H1 (cell line): ENCODE data around the gene FTCDNL1. TPM values are rescaled to one million over a fixed set of nuclear protein-coding genes. Genes with fewer than 3 reads are reported as not detected.

Source experiments
- CTCF ChIA-PET: fragments of 300-600 bp; sonication (Branson Sonifier 250); formaldehyde crosslinking; loops from one replicate; lab custom pipeline; 2021; ENCODE audit not compliant: partially characterized antibody; lab: Charles Lee
- POLR2A ChIA-PET: fragments of 300-600 bp; sonication (Branson Sonifier 250); formaldehyde crosslinking; loops from one replicate; lab custom pipeline; 2021; ENCODE audit warnings: inconsistent platforms; ENCODE audit not compliant: partially characterized antibody; lab: Charles Lee
- DNase-seq, 2 experiments: peaks; one replicate each; pipeline versions ENCODE4 v3.0.0 to v3.0.0-alpha.2; 2010 to 2022; ENCODE audit warnings: low spot score in 2 of 2, low read depth in 1 of 2, mixed read lengths in 1 of 2
- FAIRE-seq: peaks from 2 replicates; lab custom pipeline; 2011; peaks lifted over from hg19 to GRCh38; lab: Jason Lieb, UNC
- H2AFZ ChIP-seq: 2 replicates; pipeline ENCODE4 v1.8.1; 2012; ENCODE audit warnings: low read length, inconsistent platforms
- H2AK5ac ChIP-seq: 2 replicates; pipeline ENCODE4 v1.6.1; 2013; ENCODE audit warnings: low read depth, low read length
- H2BK120ac ChIP-seq: replicated peaks from 2 replicates; pipeline ENCODE3; 2013; ENCODE audit warnings: low read depth, low read length, inconsistent platforms
- H2BK12ac ChIP-seq: 2 replicates; pipeline ENCODE4 v1.6.1; 2013; ENCODE audit warnings: low read depth, low read length
- H2BK15ac ChIP-seq: 2 replicates; pipeline ENCODE4 v1.6.1; 2013; ENCODE audit warnings: low read length
- H2BK20ac ChIP-seq: 2 replicates; pipeline ENCODE4 v1.6.1; 2013; ENCODE audit warnings: low read length
- H2BK5ac ChIP-seq: 2 replicates; pipeline ENCODE4 v1.6.1; 2013; ENCODE audit warnings: low read depth, low read length
- H3K14ac ChIP-seq: 2 replicates; pipeline ENCODE4 v1.6.1; 2013; ENCODE audit warnings: inconsistent platforms; ENCODE audit not compliant: insufficient read length
- H3K18ac ChIP-seq: 2 replicates; pipeline ENCODE4 v1.6.1; 2013; ENCODE audit warnings: low read length; ENCODE audit errors: extremely low read depth
- H3K23ac ChIP-seq: 2 replicates; pipeline ENCODE4 v1.6.1; 2013; ENCODE audit warnings: inconsistent platforms; ENCODE audit not compliant: insufficient read length
- H3K23me2 ChIP-seq: 2 replicates; pipeline ENCODE4 v1.6.1; 2013; ENCODE audit warnings: low read depth, low read length
- H3K27ac ChIP-seq: 2 replicates; pipeline ENCODE4 v1.6.1; 2011; ENCODE audit warnings: low read depth, low read length, inconsistent platforms
- H3K27me3 ChIP-seq, 4 experiments: replicated peaks in 1 of 4; 1 replicate in 1 of 4; 2 replicates in 3 of 4; pipeline versions ENCODE4 v1.6.1 to v1.8.1; 2011 to 2013; ENCODE audit warnings: low read length in 3 of 4, mild to moderate bottlenecking in 3 of 4, inconsistent platforms in 2 of 4, mixed read lengths in 2 of 4, moderate library complexity in 1 of 4; ENCODE audit not compliant: control insufficient read depth in 3 of 4, insufficient read depth in 3 of 4; ENCODE audit errors: extremely low read depth in 1 of 4
- H3K36me3 ChIP-seq, 4 experiments: 2 replicates each; pipeline versions ENCODE4 v1.6.1 to v1.8.1; 2011 to 2013; ENCODE audit warnings: mild to moderate bottlenecking in 4 of 4, low read length in 3 of 4, moderate library complexity in 2 of 4, control low read depth in 1 of 4, inconsistent platforms in 1 of 4; ENCODE audit not compliant: insufficient read depth in 4 of 4, control insufficient read depth in 2 of 4
- H3K4ac ChIP-seq: replicated peaks from 2 replicates; pipeline ENCODE3; 2013; ENCODE audit warnings: low read length, low read depth, mixed read lengths, inconsistent platforms; ENCODE audit not compliant: insufficient read length
- H3K4me1 ChIP-seq, 4 experiments: replicated peaks in 1 of 4; 1 replicate in 1 of 4; 2 replicates in 3 of 4; pipeline versions ENCODE4 v1.6.1 to v1.8.1; 2011 to 2013; ENCODE audit warnings: low read length in 3 of 4, inconsistent platforms in 2 of 4, mixed read lengths in 1 of 4; ENCODE audit not compliant: insufficient read depth in 4 of 4, control insufficient read depth in 3 of 4
- H3K4me2 ChIP-seq, 2 experiments: 2 replicates each; pipeline versions ENCODE4 v1.6.1 to v1.8.1; 2011 to 2013; ENCODE audit warnings: low read depth in 2 of 2, low read length in 2 of 2, control low read depth in 1 of 2, inconsistent platforms in 1 of 2, mild to moderate bottlenecking in 1 of 2; ENCODE audit not compliant: insufficient read depth in 1 of 2
- H3K4me3 ChIP-seq, 4 experiments: fragments of 200-600, 300-600 bp in 1 of 4; sonication (generic), shearing (Covaris generic), sonication (Bioruptor Twin) in 1 of 4; 2 replicates each; pipeline versions ENCODE4 v1.5.1 to v1.8.1; 2011 to 2016; ENCODE audit warnings: low read length in 4 of 4, low read depth in 3 of 4, control low read depth in 2 of 4, inconsistent platforms in 2 of 4, mild to moderate bottlenecking in 2 of 4, mixed read lengths in 1 of 4, moderate library complexity in 1 of 4; ENCODE audit not compliant: insufficient read depth in 2 of 4; ENCODE audit errors: extremely low read depth in 1 of 4
- H3K56ac ChIP-seq: replicated peaks from 2 replicates; pipeline ENCODE3; 2013; ENCODE audit warnings: low read depth, mild to moderate bottlenecking, mixed read lengths, low read length, inconsistent platforms; ENCODE audit not compliant: insufficient read length
- H3K79me1 ChIP-seq: 2 replicates; pipeline ENCODE4 v1.6.1; 2013; ENCODE audit warnings: low read depth, low read length, control low read depth
- H3K79me2 ChIP-seq, 2 experiments: 2 replicates each; pipeline versions ENCODE4 v1.6.1 to v1.8.1; 2012 to 2013; ENCODE audit warnings: low read length in 2 of 2, mild to moderate bottlenecking in 2 of 2, inconsistent platforms in 1 of 2; ENCODE audit not compliant: insufficient read depth in 2 of 2, control insufficient read depth in 1 of 2
- H3K9ac ChIP-seq, 4 experiments: replicated peaks in 1 of 4; 1 replicate in 1 of 4; 2 replicates in 3 of 4; pipeline versions ENCODE4 v1.6.1 to v1.8.1; 2011 to 2013; ENCODE audit warnings: low read depth in 3 of 4, low read length in 3 of 4, control low read depth in 2 of 4, mild to moderate bottlenecking in 2 of 4, moderate library complexity in 2 of 4, inconsistent platforms in 1 of 4; ENCODE audit errors: extremely low read depth in 1 of 4
- H3K9me3 ChIP-seq, 2 experiments: 2 replicates each; pipeline versions ENCODE4 v1.6.1 to v1.8.1; 2012 to 2013; ENCODE audit warnings: mild to moderate bottlenecking in 2 of 2, moderate library complexity in 2 of 2, control low read depth in 1 of 2, inconsistent platforms in 1 of 2, low read depth in 1 of 2, low read length in 1 of 2, mixed read lengths in 1 of 2; ENCODE audit not compliant: insufficient read depth in 2 of 2
- H4K20me1 ChIP-seq, 2 experiments: replicated peaks in 1 of 2; 2 replicates each; pipeline versions ENCODE3 to v1.8.1; 2011 to 2013; ENCODE audit warnings: inconsistent platforms in 2 of 2, low read length in 2 of 2, mild to moderate bottlenecking in 1 of 2; ENCODE audit not compliant: insufficient read depth in 2 of 2, control insufficient read depth in 1 of 2
- H4K5ac ChIP-seq: 2 replicates; pipeline ENCODE4 v1.6.1; 2013; ENCODE audit warnings: low read length, low read depth, mixed read lengths, inconsistent platforms; ENCODE audit not compliant: insufficient read length
- H4K8ac ChIP-seq: 2 replicates; pipeline ENCODE4 v1.8.0; 2013; ENCODE audit warnings: mild to moderate bottlenecking, moderate library complexity, low read length, inconsistent platforms; ENCODE audit not compliant: insufficient read depth; ENCODE audit errors: extremely low read depth
- H4K91ac ChIP-seq: replicated peaks from 2 replicates; pipeline ENCODE3; 2013; ENCODE audit warnings: low read length, mixed read lengths, inconsistent platforms; ENCODE audit not compliant: insufficient read length
- TAF1 ChIP-seq: IDR thresholded peaks from 2 replicates; pipeline ENCODE4 v1.6.1; 2011; ENCODE audit warnings: mild to moderate bottlenecking, low read depth, low read length
- TBP ChIP-seq: IDR thresholded peaks from 2 replicates; pipeline ENCODE4 v1.6.1; 2011; ENCODE audit warnings: low read depth, low read length, improper control_type of control experiment
- TEAD4 ChIP-seq: IDR thresholded peaks from 2 replicates; pipeline ENCODE4 v1.6.1; 2012; ENCODE audit warnings: low read depth, low read length, inconsistent platforms, mixed read lengths
- WGBS, 2 experiments: shearing (Covaris generic) in 1 of 2; methylation state at CpG; one replicate each; pipeline versions ENCODE4 v1.1.6 to v1.1.7; 2013 to 2015; ENCODE audit warnings: low lambda C conversion rate in 2 of 2, mixed read lengths in 2 of 2, inconsistent platforms in 1 of 2, low coverage in 1 of 2, missing lambda C conversion rate in 1 of 2; ENCODE audit not compliant: insufficient replicate concordance in 2 of 2, insufficient coverage in 1 of 2, insufficient read length in 1 of 2; ENCODE audit errors: extremely low coverage in 1 of 2, missing lambda C conversion rate in 1 of 2; 5-methylcytosine and 5-hydroxymethylcytosine counted together
- polyA plus RNA-seq, 7 experiments: library from polyadenylated mRNA; depleted of rRNA in 3 of 7; stranded (reverse) in 5 of 7; unstranded in 2 of 7; fragments of >200 nt in 5 of 7; fragments of 200-250 nt in 2 of 7; gene quantifications; 1 replicate in 5 of 7; 2 replicates in 1 of 7; 4 replicates in 1 of 7; pipeline versions ENCODE4 v1.2.1 to v1.2.3, GENCODE V29; 2011 to 2013; ENCODE audit warnings: missing spikeins in 2 of 7, mixed read lengths in 2 of 7
- total RNA-seq: library from RNA; stranded (reverse); fragmentation: NEBNext Ultra II Directional; extraction: Animal tissue kit (Norgen Biotek cat#: 25700); gene quantifications from 2 replicates; pipeline ENCODE4 v1.2.1, GENCODE V29; 2021

Gene FTCDNL1
- total and polyA plus RNA-seq, 2 of the 8 experiments (the other 6 are each of a cell fraction or from before 2014, with no cell fraction given) = 0.41 to 0.97 TPM

DNA sequence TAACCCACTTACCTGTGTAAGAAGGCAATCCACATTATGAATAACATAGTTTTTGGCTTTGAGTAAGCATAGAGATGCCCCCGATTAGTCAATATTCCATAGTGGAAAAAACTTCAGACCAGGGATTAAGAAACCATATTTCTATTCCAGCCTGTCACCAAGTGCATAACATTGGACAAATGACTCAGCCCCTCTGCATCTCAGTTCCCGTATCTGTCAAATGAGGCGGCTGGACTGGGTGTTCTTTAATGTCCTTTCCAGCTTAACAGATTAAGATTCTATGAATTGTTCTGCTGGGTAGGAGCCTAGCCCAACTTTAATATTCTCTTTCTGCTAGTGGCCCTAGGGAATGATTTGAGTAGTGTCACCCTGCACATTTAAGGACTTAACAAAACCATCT is 11.8 kb upstream of the FTCDNL1 start:
- H3K18ac ChIP-seq = no peak overlapping the region
- no peak overlapping the region for H3K4ac ChIP-seq
- no peak overlapping the region for H2BK15ac ChIP-seq
- H4K8ac ChIP-seq = no peak overlapping the region
- H4K20me1 ChIP-seq = no peaks in the 10 kb centered on the region
- no peaks in the 10 kb centered on the region for H3K79me2 ChIP-seq
- no peak overlapping the region for H3K9ac ChIP-seq
- H3K14ac ChIP-seq = no peak overlapping the region
- ChIA-PET POLR2A (no interaction called here), CTCF (interaction anchor here (0.6 to 4.5 kb wide), 12 partner anchors 10 to 180 kb away, joined by 3 to 28 read pairs (median 4); no protein-coding TSS in a partner anchor)
- no peaks in the 10 kb centered on the region for H3K27me3 ChIP-seq
- H3K27ac ChIP-seq = no peak overlapping the region
- DNase-seq = no peak
- H3K36me3 ChIP-seq = no peaks in the 10 kb centered on the region
- no peak for FAIRE-seq
- H2AFZ ChIP-seq = no peak overlapping the region
- H4K5ac ChIP-seq = no peak overlapping the region
- no peak overlapping the region for H2BK20ac ChIP-seq
- no peak overlapping the region for H4K91ac ChIP-seq
- H2BK12ac ChIP-seq = no peak overlapping the region
- H2BK120ac ChIP-seq = no peak overlapping the region
- no peak overlapping the region for H3K56ac ChIP-seq
- WGBS, 2 experiments = 87% methylated on average over 3 of the region's 3 CpGs; no CpG with 5 or more reads in 1 of the 2 experiments
- H2BK5ac ChIP-seq = no peak overlapping the region
- H3K23me2 ChIP-seq = no peaks in the 10 kb centered on the region
- H2AK5ac ChIP-seq = no peak overlapping the region
- H3K4me1 ChIP-seq = peaks cover 0 to 4% (median 0%) of the 10 kb centered on the region in 4 experiments; a peak in 1 of 7 replicates
- H3K4me3 ChIP-seq = no peak overlapping the region
- no peak for TF ChIP-seq TAF1
- TF ChIP-seq TEAD4 = no peak
- no peak for TF ChIP-seq TBP
- no peak overlapping the region for H3K23ac ChIP-seq
- no peaks in the 10 kb centered on the region for H3K9me3 ChIP-seq
- H3K4me2 ChIP-seq = no peak overlapping the region
- H3K79me1 ChIP-seq = no peaks in the 10 kb centered on the region
